A673 (cell line): ENCODE measurements around the gene IER5L.

Experiments
- EZH2 ChIP-seq: fragments of 200-600 bp; sonication (generic); IDR thresholded peaks from 2 replicates; pipeline ENCODE4 v1.6.1; 2017; ENCODE audit warnings: borderline replicate concordance, low read depth, mild to moderate bottlenecking, mixed read lengths, antibody characterized with exemption, low read length; ENCODE audit not compliant: poor library complexity, severe bottlenecking
- TF ChIP-seq, protein P1 (sequence below): fragments of 300-800, 200-600 bp; sonication (generic); conservative IDR thresholded peaks from 2 replicates; pipeline ENCODE4 v1.5.1; 2017; ENCODE audit warnings: low read depth, mild to moderate bottlenecking, antibody characterized with exemption, low read length, moderate library complexity, mixed read lengths

DNA sequence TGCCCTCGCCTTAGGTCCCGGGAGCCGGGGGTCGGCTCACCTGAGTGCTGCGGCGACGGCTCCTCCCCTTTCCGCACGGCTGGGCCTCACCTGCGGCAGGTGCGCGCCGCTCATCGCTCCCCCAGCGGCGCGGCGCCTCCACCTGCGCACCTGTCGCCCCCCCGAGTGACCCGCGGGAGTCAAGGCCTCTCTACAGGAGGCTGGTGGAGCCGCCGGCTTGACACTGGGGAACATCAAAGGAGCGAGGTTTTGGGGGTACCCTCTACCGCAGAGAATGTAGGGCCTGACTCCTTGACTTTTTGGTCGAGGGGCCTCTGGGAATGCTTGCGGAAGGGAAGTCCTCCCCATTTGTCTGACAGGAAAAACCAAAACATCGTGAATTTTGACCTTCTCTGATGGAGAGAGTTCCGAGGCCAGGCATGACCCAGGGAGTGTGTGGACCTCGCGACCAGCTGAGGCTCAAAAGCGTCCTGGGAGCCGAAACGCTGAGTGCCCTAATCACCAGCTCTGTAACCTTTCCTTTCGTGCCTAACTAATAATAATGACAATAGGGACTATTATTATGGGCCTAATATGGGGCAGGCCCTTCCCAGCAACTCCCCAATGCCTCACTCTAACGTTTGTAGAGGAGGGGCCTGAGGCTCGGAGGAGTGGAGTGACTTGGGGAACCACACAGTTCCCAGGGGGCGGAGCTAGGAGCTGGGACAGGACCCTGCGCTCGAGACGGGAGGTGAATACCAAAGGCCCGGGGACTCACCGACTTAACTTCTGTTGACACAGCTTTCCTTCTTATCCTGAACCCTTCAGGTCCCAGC is 714 bp upstream of the IER5L start:
- TF ChIP-seq, protein P1, sequence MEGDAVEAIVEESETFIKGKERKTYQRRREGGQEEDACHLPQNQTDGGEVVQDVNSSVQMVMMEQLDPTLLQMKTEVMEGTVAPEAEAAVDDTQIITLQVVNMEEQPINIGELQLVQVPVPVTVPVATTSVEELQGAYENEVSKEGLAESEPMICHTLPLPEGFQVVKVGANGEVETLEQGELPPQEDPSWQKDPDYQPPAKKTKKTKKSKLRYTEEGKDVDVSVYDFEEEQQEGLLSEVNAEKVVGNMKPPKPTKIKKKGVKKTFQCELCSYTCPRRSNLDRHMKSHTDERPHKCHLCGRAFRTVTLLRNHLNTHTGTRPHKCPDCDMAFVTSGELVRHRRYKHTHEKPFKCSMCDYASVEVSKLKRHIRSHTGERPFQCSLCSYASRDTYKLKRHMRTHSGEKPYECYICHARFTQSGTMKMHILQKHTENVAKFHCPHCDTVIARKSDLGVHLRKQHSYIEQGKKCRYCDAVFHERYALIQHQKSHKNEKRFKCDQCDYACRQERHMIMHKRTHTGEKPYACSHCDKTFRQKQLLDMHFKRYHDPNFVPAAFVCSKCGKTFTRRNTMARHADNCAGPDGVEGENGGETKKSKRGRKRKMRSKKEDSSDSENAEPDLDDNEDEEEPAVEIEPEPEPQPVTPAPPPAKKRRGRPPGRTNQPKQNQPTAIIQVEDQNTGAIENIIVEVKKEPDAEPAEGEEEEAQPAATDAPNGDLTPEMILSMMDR = no peak
- TF ChIP-seq EZH2 = no peak
